ENCODE measurements around the gene CDKN2AIPNL. TPM values are rescaled to one million over a fixed set of nuclear protein-coding genes. Genes with fewer than 3 reads are reported as not detected.
A peak's percentile ranks its signal among the peaks of the same experiment; 100 is the strongest.

Gene CDKN2AIPNL
- total RNA-seq (2012; rRNA removed) (18.1 and 27.5 TPM in 2 replicates), polyA plus RNA-seq (2012; rRNA removed) (11.1 and 14.0 TPM in 2 replicates), Bru-seq, nascent RNA (percentile 55 among the genes with signal in this experiment), BruChase-seq, experiment 1, labeled RNA remaining after a 6-hour chase (percentile 58 among the genes with signal in this experiment), BruChase-seq, experiment 2, labeled RNA remaining after a 2-hour chase (percentile 45 among the genes with signal in this experiment)
- 10.8 and 11.5 TPM in 2 replicates for polyA plus RNA-seq (2012; cell fraction: cytosol; rRNA removed)
- 2.3 and 5.1 TPM in 2 replicates for polyA plus RNA-seq (2012; cell fraction: nucleus; rRNA removed; ENCODE audit: low replicate concordance)
- long read RNA-seq, transcript CDKN2AIPNL-202 (3 exons, 1,223 nt): major isoform, 25 of 28 reads
- long read RNA-seq, partial matches to known transcripts: 0 of 28 reads
- long read RNA-seq, other reads (novel, unspliced or antisense): 3 of 28 reads

- CTCF ChIA-PET: interaction anchor here (0.7 to 1.5 kb wide), 7 partner anchors 20 to 175 kb away, joined by 3 to 5 read pairs (median 3); no protein-coding TSS in a partner anchor
- peak within 1 kb of the TSS; percentile 94 for H2AK9ac ChIP-seq (replicated peaks; ENCODE audit: low read depth, low read length, poor library complexity)
- DNase-seq (peak; percentile 80), ATAC-seq (ENCODE audit: low read depth) (peak; percentile 100)
- peak within 1 kb of the TSS; percentile 87 for H3K27ac ChIP-seq (ENCODE audit: insufficient read depth, low read length)
- peak within 1 kb of the TSS; percentile 95 for H2BK120ac ChIP-seq (ENCODE audit: low read depth, low read length)
- peak within 1 kb of the TSS; percentile 91 for H2AK5ac ChIP-seq (ENCODE audit: low read depth, low read length)
- in situ Hi-C loops (cut with MboI; ENCODE audit: low sequenced_read_pairs): loop anchor here (10.0 kb wide), 1 partner anchor 113 kb away; the partner anchor contains the start of gene JADE2
- H3K9me1 ChIP-seq (ENCODE audit: insufficient read depth, low read length): peaks cover 5% of the 10 kb centered on the region
- H3K4me1 ChIP-seq (ENCODE audit: control insufficient read depth, insufficient read depth, low read length): peaks cover 8% of the 10 kb centered on the region
- H2BK15ac ChIP-seq (ENCODE audit: low read depth, low read length): peak within 1 kb of the TSS; percentile 96; the same call in 2 of the 3 replicates
- H3K56ac ChIP-seq (ENCODE audit: extremely low read depth, insufficient read depth, low read length): peak within 1 kb of the TSS; percentile 92
- peak within 1 kb of the TSS; percentile 71 for H3K4me3 ChIP-seq (ENCODE audit: insufficient read depth, low read depth, low read length)
- H3K36me3 ChIP-seq (ENCODE audit: control insufficient read depth, insufficient read depth, low read length): peaks cover 4% of the 10 kb centered on the region
- no peaks in the 10 kb centered on the region for H3K27me3 ChIP-seq (ENCODE audit: control insufficient read depth, insufficient read depth, low read length)
- POLR2A ChIA-PET (ENCODE audit: unreplicated experiment): no interaction called here
- H3K9ac ChIP-seq (ENCODE audit: low read depth, low read length): peak within 1 kb of the TSS; percentile 79
- BruUV-seq (replicated peaks): no TSS peak
- dilution Hi-C loops (cut with HindIII; ENCODE audit: low sequenced_read_pairs, unreplicated experiment): no loop called here
- peak within 1 kb of the TSS; percentile 99 for H4K8ac ChIP-seq (ENCODE audit: low read depth in 2 of 2, low read length in 2 of 2)
- H3K18ac ChIP-seq (ENCODE audit: low read depth, low read length): peak within 1 kb of the TSS; percentile 88
- H4K91ac ChIP-seq (ENCODE audit: insufficient read depth, low read depth, low read length): peak within 1 kb of the TSS; percentile 95
- peak within 1 kb of the TSS; percentile 99 for H3K14ac ChIP-seq (replicated peaks; ENCODE audit: low read depth, low read length)
- intact Hi-C loops (cut with micrococcal nuclease): loop anchor here (1.0 kb wide), 3 partner anchors 92 to 166 kb away; no protein-coding TSS in a partner anchor
- TF ChIP-seq MAZ (IDR thresholded peaks at IDR 0.05; ENCODE audit: borderline replicate concordance, low read depth, low read length) (peak; percentile 86; the same call in 1 of the 2 replicates), RCOR1 (IDR thresholded peaks at IDR 0.05; ENCODE audit: insufficient replicate concordance, low read length) (no peak), SMC3 (IDR thresholded peaks at IDR 0.05; ENCODE audit: low read depth, low read length) (peak; percentile 72), POLR2A (IDR thresholded peaks at IDR 0.05; ENCODE audit: low read depth, low read length) (peak; percentile 74), CTCF (conservative IDR thresholded peaks at IDR 0.05; ENCODE audit: low read depth, low read length) (peak; percentile 90), RAD21 (IDR thresholded peaks at IDR 0.05; ENCODE audit: low read length) (peak; percentile 63), USF2 (IDR thresholded peaks at IDR 0.05; ENCODE audit: low read depth, low read length) (no peak), CHD1 (IDR thresholded peaks at IDR 0.05; ENCODE audit: low read depth, low read length) (no peak), MXI1 (IDR thresholded peaks at IDR 0.05; ENCODE audit: borderline replicate concordance, low read depth, low read length) (peak; percentile 73; the same call in 1 of the 2 replicates)
- peak within 1 kb of the TSS; percentile 95 for H4K5ac ChIP-seq (ENCODE audit: low read depth, low read length)
- peak within 1 kb of the TSS; percentile 80 for H2BK5ac ChIP-seq (ENCODE audit: low read depth, low read length, poor library complexity, severe bottlenecking)
- H3K79me1 ChIP-seq (ENCODE audit: low read depth in 1 of 2, low read length in 2 of 2): peaks cover 23 to 40% of the 10 kb centered on the region in 2 experiments
- peak within 1 kb of the TSS; percentile 96 for H3K23ac ChIP-seq (ENCODE audit: low read depth, low read length)
- H2AFZ ChIP-seq (replicated peaks; ENCODE audit: low read length, poor library complexity): peak within 1 kb of the TSS; percentile 100
- no peaks in the 10 kb centered on the region for H3K9me3 ChIP-seq (ENCODE audit: control insufficient read depth, insufficient read depth, low read length)
- peak within 1 kb of the TSS; percentile 83 for H3K4ac ChIP-seq (ENCODE audit: low read depth, low read length)
- peak within 1 kb of the TSS; percentile 91 for H2BK20ac ChIP-seq (ENCODE audit: low read depth, low read length)
- H4K20me1 ChIP-seq (ENCODE audit: insufficient read depth, low read length): no peaks in the 10 kb centered on the region; the same call in 1 of the 2 replicates
- H3K4me2 ChIP-seq (ENCODE audit: low read depth, low read length): peak within 1 kb of the TSS; percentile 95
- 6% methylated on average over 25 of the region's 61 CpGs; no CpG with 5 or more reads in 1 of the 2 experiments for WGBS, 2 experiments (ENCODE audit: extremely low coverage in 2 of 2, insufficient read length in 1 of 2)
These were observed at the start of gene CDKN2AIPNL for GRCh38 chr5:134411546-134412266. TSS of gene CDKN2AIPNL (minus strand) at chr5:134411881. CDS start at chr5:134411854, 27 bp downstream.
